A172 (cell line): ENCODE results near the gene THAP5. TPM values are rescaled to one million over a fixed set of nuclear protein-coding genes. Genes with fewer than 3 reads are reported as not detected.

Source experiments
- DNase-seq: peaks from one replicate; pipeline ENCODE4 v3.0.0-alpha.2; 2015; ENCODE audit warnings: low spot score
- total RNA-seq: library from RNA; depleted of rRNA; stranded (reverse); fragments of >200 nt; shearing (Covaris generic); gene quantifications from 2 replicates; pipeline ENCODE4 v1.2.3, GENCODE V29; 2014; rRNA removed

THAP5 gene
- total RNA-seq, 1 experiment from 2014 or later = 45.6 TPM

- no peak for DNase-seq
Observed at GRCh38 chr7:108535257-108535656, 34.2 kb downstream of the THAP5 start.

- DNase-seq = no peak
Observed at GRCh38 chr7:108533712-108534111, 35.8 kb downstream of the THAP5 start.

- DNase-seq = no peak
Observed at GRCh38 chr7:108529341-108529740, 40.2 kb downstream of the THAP5 start.

- no peak for DNase-seq
Observed at GRCh38 chr7:108528183-108528712, 41.3 kb downstream of the THAP5 start.

- DNase-seq = no peak
Observed at GRCh38 chr7:108526768-108527017, 42.8 kb downstream of the THAP5 start.

- peak; percentile 99 for DNase-seq
Observed at GRCh38 chr7:108525985-108526767, 43.3 kb downstream of the THAP5 start, which contains the start of gene PNPLA8. PNPLA8 (minus strand) TSS chr7:108526135; CDS start chr7:108515491, 10,644 bp downstream.

GRCh38 chr7:108525327-108525984 is 44.0 kb downstream of the THAP5 start:
- peak; percentile 82 for DNase-seq

GRCh38 chr7:108522780-108523179 is 46.7 kb downstream of the THAP5 start:
- DNase-seq = no peak

GRCh38 chr7:108517951-108518350 is 51.6 kb downstream of the THAP5 start:
- DNase-seq = no peak

- no peak for DNase-seq
Observed at GRCh38 chr7:108515630-108516029, 53.9 kb downstream of the THAP5 start.

- no peak for DNase-seq
Observed at GRCh38 chr7:108515013-108515412, 54.5 kb downstream of the THAP5 start.

Other genes with a start within 250 kb of the THAP5 start
- gene NRCAM, start 113.3 kb downstream of the THAP5 start, total RNA-seq = 0.16 and 0.86 TPM in 2 replicates
- gene PNPLA8, start 43.6 kb downstream of the THAP5 start, total RNA-seq = 27.3 and 40.7 TPM in 2 replicates
- 24.1 and 67.7 TPM in 2 replicates for gene DNAJB9, start 168 bp upstream of the THAP5 start, total RNA-seq